ENCODE measurements around the gene MTA3. TPM values are rescaled to one million over a fixed set of nuclear protein-coding genes. Genes with fewer than 3 reads are reported as not detected.

The MTA3 gene
- total RNA-seq, 2 donors from 2014 or later, result 23.0 to 30.8 TPM

DNA sequence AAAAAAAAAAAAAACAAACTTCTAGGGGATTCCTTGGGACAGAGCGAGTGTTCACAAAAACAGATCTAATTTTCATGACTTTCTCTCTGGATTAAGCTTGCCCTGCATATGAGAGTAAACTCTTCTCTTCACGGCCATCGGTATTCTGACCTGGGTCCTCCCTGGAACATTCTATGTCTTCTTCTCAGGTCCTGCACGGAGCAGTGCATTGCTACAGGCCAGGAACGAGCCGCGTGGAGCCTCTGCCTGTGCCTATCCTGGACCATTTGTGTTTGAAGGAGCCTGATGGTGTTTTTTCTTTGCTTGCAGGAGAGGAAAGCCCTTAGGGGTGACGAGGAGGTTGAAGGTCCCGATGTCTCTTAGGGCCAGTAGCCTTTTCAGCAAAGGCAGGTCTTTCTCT, 197.3 kb downstream of the MTA3 start:
- H3K9me3 ChIP-seq, result no peaks in the 10 kb centered on the region
- no peak overlapping the region for H3K4me3 ChIP-seq
- DNase-seq (ENCODE audit: low spot score) (no peak), ATAC-seq (ENCODE audit: insufficient number of reproducible peaks, low FRiP score, low read depth) (no peak)
- H3K27ac ChIP-seq, result no peak overlapping the region
- no peaks in the 10 kb centered on the region for H3K27me3 ChIP-seq (replicated peaks; ENCODE audit: insufficient read depth)
- no peaks in the 10 kb centered on the region for H3K36me3 ChIP-seq
- TF ChIP-seq, protein P1, sequence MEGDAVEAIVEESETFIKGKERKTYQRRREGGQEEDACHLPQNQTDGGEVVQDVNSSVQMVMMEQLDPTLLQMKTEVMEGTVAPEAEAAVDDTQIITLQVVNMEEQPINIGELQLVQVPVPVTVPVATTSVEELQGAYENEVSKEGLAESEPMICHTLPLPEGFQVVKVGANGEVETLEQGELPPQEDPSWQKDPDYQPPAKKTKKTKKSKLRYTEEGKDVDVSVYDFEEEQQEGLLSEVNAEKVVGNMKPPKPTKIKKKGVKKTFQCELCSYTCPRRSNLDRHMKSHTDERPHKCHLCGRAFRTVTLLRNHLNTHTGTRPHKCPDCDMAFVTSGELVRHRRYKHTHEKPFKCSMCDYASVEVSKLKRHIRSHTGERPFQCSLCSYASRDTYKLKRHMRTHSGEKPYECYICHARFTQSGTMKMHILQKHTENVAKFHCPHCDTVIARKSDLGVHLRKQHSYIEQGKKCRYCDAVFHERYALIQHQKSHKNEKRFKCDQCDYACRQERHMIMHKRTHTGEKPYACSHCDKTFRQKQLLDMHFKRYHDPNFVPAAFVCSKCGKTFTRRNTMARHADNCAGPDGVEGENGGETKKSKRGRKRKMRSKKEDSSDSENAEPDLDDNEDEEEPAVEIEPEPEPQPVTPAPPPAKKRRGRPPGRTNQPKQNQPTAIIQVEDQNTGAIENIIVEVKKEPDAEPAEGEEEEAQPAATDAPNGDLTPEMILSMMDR (IDR thresholded peaks at IDR 0.05), result no peak
- H3K4me1 ChIP-seq (ENCODE audit: control insufficient read depth in 1 of 2, low read depth in 2 of 2), result no peaks in the 10 kb centered on the region

GRCh38 chr2:42767080-42767898, 198.9 kb downstream of the MTA3 start:
- DNase-seq (ENCODE audit: low spot score) (no peak), ATAC-seq (ENCODE audit: insufficient number of reproducible peaks, low FRiP score, low read depth) (no peak)
- Histone ChIP-seq H3K9me3 (no peaks in the 10 kb centered on the region), H3K27me3 (replicated peaks; ENCODE audit: insufficient read depth) (no peaks in the 10 kb centered on the region), H3K4me3 (no peak overlapping the region), H3K27ac (no peak overlapping the region), H3K36me3 (no peaks in the 10 kb centered on the region), H3K4me1 (ENCODE audit: control insufficient read depth in 1 of 2, low read depth in 2 of 2) (no peaks in the 10 kb centered on the region)
- TF ChIP-seq, protein P1 (IDR thresholded peaks at IDR 0.05), result no peak

- Histone ChIP-seq H3K27ac (no peak overlapping the region), H3K4me3 (no peak overlapping the region), H3K36me3 (no peaks in the 10 kb centered on the region), H3K9me3 (no peaks in the 10 kb centered on the region), H3K4me1 (ENCODE audit: control insufficient read depth in 1 of 2, low read depth in 2 of 2) (no peaks in the 10 kb centered on the region), H3K27me3 (replicated peaks; ENCODE audit: insufficient read depth) (no peaks in the 10 kb centered on the region)
- DNase-seq (ENCODE audit: low spot score) (no peak), ATAC-seq (ENCODE audit: insufficient number of reproducible peaks, low FRiP score, low read depth) (no peak)
- TF ChIP-seq, protein P1 (IDR thresholded peaks at IDR 0.05), result no peak
Measured at GRCh38 chr2:42767899-42768705, 199.7 kb downstream of the MTA3 start.

DNA sequence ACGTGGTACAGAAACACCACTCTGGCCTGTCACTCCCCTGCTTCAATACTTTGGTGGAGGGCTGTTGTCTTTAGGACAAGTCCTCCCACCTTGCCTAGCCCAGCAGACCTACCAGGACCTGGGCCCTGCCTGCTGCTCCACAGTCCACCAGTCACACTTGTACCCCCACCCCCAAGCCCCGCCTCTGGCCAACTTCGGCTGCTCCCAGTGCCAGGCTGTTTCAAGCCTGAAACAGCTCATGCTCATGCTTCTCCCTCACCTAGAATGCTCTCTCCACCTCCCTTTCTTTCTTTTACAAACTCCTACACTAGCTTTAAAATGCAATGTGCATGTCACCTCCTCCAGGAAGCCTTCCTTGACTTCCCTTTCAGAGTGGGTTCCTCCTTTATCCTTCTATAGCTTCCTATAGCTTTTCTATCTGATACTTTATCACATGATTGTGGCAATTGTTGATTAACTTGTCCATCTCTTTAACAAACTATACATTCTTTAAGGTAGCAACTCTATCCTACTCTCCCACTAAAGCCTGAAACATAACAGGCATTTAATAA, 200.3 kb downstream of the MTA3 start:
- Histone ChIP-seq H3K9me3 (no peaks in the 10 kb centered on the region), H3K27me3 (replicated peaks; ENCODE audit: insufficient read depth) (no peaks in the 10 kb centered on the region), H3K4me1 (ENCODE audit: control insufficient read depth in 1 of 2, low read depth in 2 of 2) (no peaks in the 10 kb centered on the region), H3K4me3 (no peak overlapping the region), H3K27ac (no peak overlapping the region), H3K36me3 (no peaks in the 10 kb centered on the region)
- TF ChIP-seq, protein P1 (IDR thresholded peaks at IDR 0.05), result no peak
- ATAC-seq (ENCODE audit: insufficient number of reproducible peaks, low FRiP score, low read depth) (no peak), DNase-seq (ENCODE audit: low spot score) (no peak)
